HEK293 (cell line): Measurements from ENCODE around the gene SLF2.

Experiments used
- CTCF ChIA-PET: fragments of 350-600 bp; formaldehyde crosslinking; extraction: SDS; loops from one replicate; lab custom pipeline; 2021; ENCODE audit warnings: antibody characterized with exemption; lab: Yijun Ruan, JAX
- POLR2A ChIA-PET: fragments of 300-600 bp; formaldehyde crosslinking; extraction: SDS; loops from one replicate; lab custom pipeline; 2020; ENCODE audit warnings: antibody characterized with exemption, inconsistent platforms; lab: Yijun Ruan, JAX
- H3K27ac ChIP-seq: fragments of 200-500 bp; sonication (Bioruptor generic); 2 replicates; pipeline ENCODE4 v1.5.1; 2014; ENCODE audit warnings: low read depth, low read length, control low read depth, inconsistent platforms; ENCODE audit errors: extremely low read depth
- H3K36me3 ChIP-seq, 2 experiments: fragments of 200-500 bp in 1 of 2; sonication (Bioruptor generic) in 1 of 2; 1 replicate in 1 of 2; 2 replicates in 1 of 2; pipeline ENCODE4 v1.5.1; 2014 to 2017; ENCODE audit warnings: inconsistent platforms in 2 of 2, low read length in 2 of 2; ENCODE audit not compliant: control insufficient read depth in 2 of 2, insufficient read depth in 1 of 2
- H3K4me1 ChIP-seq: fragments of 200-500 bp; sonication (Bioruptor generic); 2 replicates; pipeline ENCODE4 v1.5.1; 2014; ENCODE audit warnings: mild to moderate bottlenecking, low read length, inconsistent platforms; ENCODE audit not compliant: control insufficient read depth, insufficient read depth
- H3K4me3 ChIP-seq: 2 replicates; pipeline ENCODE4 v1.5.1; 2011; ENCODE audit warnings: low read depth, mild to moderate bottlenecking, control low read depth, low read length, moderate library complexity
- H3K9me3 ChIP-seq: fragments of 200-500 bp; sonication (Bioruptor generic); 2 replicates; pipeline ENCODE4 v1.5.1; 2014; ENCODE audit warnings: low read depth, low read length, inconsistent platforms; ENCODE audit not compliant: control insufficient read depth, insufficient read depth
- EGR2 ChIP-seq: fragments of 450-650 bp; formaldehyde crosslinking; IDR thresholded peaks from 2 replicates; pipeline ENCODE4 v1.5.1; 2016; ENCODE audit warnings: low read depth, missing biosample characterization, missing genetic modification characterization
- GLI2 ChIP-seq: fragments of 450-650 bp; formaldehyde crosslinking; IDR thresholded peaks from 2 replicates; pipeline ENCODE4; 2017; ENCODE audit warnings: missing biosample characterization, missing genetic modification characterization, low read depth, borderline replicate concordance
- HOXA7 ChIP-seq: sonication (generic); formaldehyde crosslinking; IDR thresholded peaks from 2 replicates; pipeline ENCODE4 v1.8.1; 2022; ENCODE audit warnings: missing genetic modification reagents, borderline replicate concordance
- KLF1 ChIP-seq: fragments of 450-650 bp; formaldehyde crosslinking; IDR thresholded peaks from 2 replicates; pipeline ENCODE4 v1.5.1; 2016; ENCODE audit warnings: missing biosample characterization, missing genetic modification characterization
- KLF10 ChIP-seq: fragments of 450-650 bp; IDR thresholded peaks from 2 replicates; pipeline ENCODE4 v1.5.1; 2018; ENCODE audit warnings: missing biosample characterization, mild to moderate bottlenecking, missing genetic modification characterization
- MZF1 ChIP-seq: fragments of 450-650 bp; formaldehyde crosslinking; IDR thresholded peaks from 2 replicates; pipeline ENCODE4 v1.5.1; 2017; ENCODE audit warnings: missing biosample characterization, missing genetic modification characterization, borderline replicate concordance
- PRDM1 ChIP-seq: fragments of 450-650 bp; formaldehyde crosslinking; IDR thresholded peaks from 2 replicates; pipeline ENCODE4; 2016; ENCODE audit warnings: missing biosample characterization, missing genetic modification characterization
- SALL2 ChIP-seq: fragments of 450-650 bp; formaldehyde crosslinking; IDR thresholded peaks from 2 replicates; pipeline ENCODE4 v1.5.0; 2017; ENCODE audit warnings: missing biosample characterization, mild to moderate bottlenecking, missing genetic modification characterization, borderline replicate concordance
- SCRT2 ChIP-seq: fragments of 450-650 bp; formaldehyde crosslinking; IDR thresholded peaks from 2 replicates; pipeline ENCODE4 v1.5.1; 2016; ENCODE audit warnings: missing biosample characterization, missing genetic modification characterization
- SP2 ChIP-seq: fragments of 450-650 bp; formaldehyde crosslinking; IDR thresholded peaks from 2 replicates; pipeline ENCODE4 v1.5.1; 2016; ENCODE audit warnings: missing biosample characterization, missing genetic modification characterization
- WT1 ChIP-seq: fragments of 450-650 bp; formaldehyde crosslinking; IDR thresholded peaks from 2 replicates; pipeline ENCODE4 v1.5.1; 2016; ENCODE audit warnings: missing biosample characterization, missing genetic modification characterization
- ZFHX2 ChIP-seq: fragments of 450-650 bp; formaldehyde crosslinking; conservative IDR thresholded peaks from 2 replicates; pipeline ENCODE4 v1.5.1; 2016; ENCODE audit warnings: missing biosample characterization, missing genetic modification characterization
- ZNF423 ChIP-seq: fragments of 450-650 bp; formaldehyde crosslinking; IDR thresholded peaks from 2 replicates; pipeline ENCODE4 v1.5.1; 2016; ENCODE audit warnings: missing biosample characterization, missing genetic modification characterization
- ZNF514 ChIP-seq: fragments of 450-650 bp; formaldehyde crosslinking; IDR thresholded peaks from 2 replicates; pipeline ENCODE4 v1.5.1; 2016; ENCODE audit warnings: missing biosample characterization, missing genetic modification characterization
- ZNF600 ChIP-seq: fragments of 450-650 bp; formaldehyde crosslinking; IDR thresholded peaks from 2 replicates; pipeline ENCODE4 v1.5.1; 2016; ENCODE audit warnings: missing biosample characterization, missing genetic modification characterization
- ZNF664 ChIP-seq: fragments of 450-650 bp; formaldehyde crosslinking; IDR thresholded peaks from 2 replicates; pipeline ENCODE4 v1.5.1; 2016; ENCODE audit warnings: missing biosample characterization, missing genetic modification characterization
- ZNF830 ChIP-seq: fragments of 450-650 bp; IDR thresholded peaks from 2 replicates; pipeline ENCODE4 v1.5.0; 2018; ENCODE audit warnings: missing biosample characterization, missing genetic modification characterization, low read depth, mild to moderate bottlenecking, moderate library complexity
- ZSCAN23 ChIP-seq: fragments of 450-650 bp; formaldehyde crosslinking; IDR thresholded peaks from 2 replicates; pipeline ENCODE4 v1.5.1; 2016; ENCODE audit warnings: missing biosample characterization, missing genetic modification characterization
- ZSCAN30 ChIP-seq: fragments of 450-650 bp; IDR thresholded peaks from 2 replicates; pipeline ENCODE4 v1.5.1; 2018; ENCODE audit warnings: missing biosample characterization, mild to moderate bottlenecking, missing genetic modification characterization, moderate library complexity
- TF ChIP-seq, protein P1 (sequence below): fragments of 450-650 bp; formaldehyde crosslinking; IDR thresholded peaks from 2 replicates; pipeline ENCODE4 v1.5.1; 2017; ENCODE audit warnings: missing biosample characterization, mild to moderate bottlenecking, missing genetic modification characterization, moderate library complexity
- TF ChIP-seq, protein P2 (sequence below): fragments of 450-650 bp; formaldehyde crosslinking; IDR thresholded peaks from 2 replicates; pipeline ENCODE4 v1.5.1; 2017; ENCODE audit warnings: missing biosample characterization, missing genetic modification characterization
- TF ChIP-seq, protein P3 (sequence below): fragments of 450-650 bp; formaldehyde crosslinking; IDR thresholded peaks from 2 replicates; pipeline ENCODE4 v1.5.1; 2016; ENCODE audit warnings: missing biosample characterization, missing genetic modification characterization
- TF ChIP-seq, protein P4 (sequence below): IDR thresholded peaks from 2 replicates; pipeline ENCODE4 v1.6.1; 2011; ENCODE audit warnings: mild to moderate bottlenecking, low read depth, low read length, borderline replicate concordance

SLF2 gene

DNA sequence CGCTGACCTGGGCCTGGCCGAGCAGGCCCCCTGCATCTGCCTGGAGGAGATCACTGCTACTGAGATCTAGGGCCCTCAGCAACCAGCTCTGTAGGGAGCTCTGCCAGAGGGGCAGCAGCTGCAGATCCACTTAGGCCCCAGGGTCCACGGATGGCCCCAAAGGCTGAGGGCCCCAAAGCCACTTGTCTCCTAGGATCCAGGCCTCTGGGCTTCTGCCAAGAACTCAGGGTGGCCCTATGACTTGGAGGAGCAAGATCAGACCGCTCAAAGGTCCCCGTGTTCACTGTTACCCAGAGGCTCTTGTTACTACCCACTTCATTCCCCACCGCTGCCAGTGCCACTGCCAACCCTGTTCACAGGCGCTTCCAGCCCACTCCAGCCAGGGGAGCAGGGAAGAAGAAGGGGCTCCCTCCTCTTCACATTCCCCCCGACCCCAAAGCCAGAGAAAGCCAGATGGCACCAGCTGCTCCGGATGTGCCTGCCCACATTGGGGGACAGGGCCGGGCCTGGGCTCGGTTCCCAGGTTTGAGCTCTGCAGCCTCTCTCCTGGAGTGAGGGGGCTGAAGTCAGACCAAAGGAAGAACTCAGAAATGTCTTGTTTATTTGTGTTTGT is 94.4 kb downstream of the SLF2 start (continued):
- TF ChIP-seq, protein P1, sequence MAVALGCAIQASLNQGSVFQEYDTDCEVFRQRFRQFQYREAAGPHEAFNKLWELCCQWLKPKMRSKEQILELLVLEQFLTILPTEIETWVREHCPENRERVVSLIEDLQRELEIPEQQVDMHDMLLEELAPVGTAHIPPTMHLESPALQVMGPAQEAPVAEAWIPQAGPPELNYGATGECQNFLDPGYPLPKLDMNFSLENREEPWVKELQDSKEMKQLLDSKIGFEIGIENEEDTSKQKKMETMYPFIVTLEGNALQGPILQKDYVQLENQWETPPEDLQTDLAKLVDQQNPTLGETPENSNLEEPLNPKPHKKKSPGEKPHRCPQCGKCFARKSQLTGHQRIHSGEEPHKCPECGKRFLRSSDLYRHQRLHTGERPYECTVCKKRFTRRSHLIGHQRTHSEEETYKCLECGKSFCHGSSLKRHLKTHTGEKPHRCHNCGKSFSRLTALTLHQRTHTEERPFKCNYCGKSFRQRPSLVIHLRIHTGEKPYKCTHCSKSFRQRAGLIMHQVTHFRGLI, result no peak
- TF ChIP-seq, protein P2, sequence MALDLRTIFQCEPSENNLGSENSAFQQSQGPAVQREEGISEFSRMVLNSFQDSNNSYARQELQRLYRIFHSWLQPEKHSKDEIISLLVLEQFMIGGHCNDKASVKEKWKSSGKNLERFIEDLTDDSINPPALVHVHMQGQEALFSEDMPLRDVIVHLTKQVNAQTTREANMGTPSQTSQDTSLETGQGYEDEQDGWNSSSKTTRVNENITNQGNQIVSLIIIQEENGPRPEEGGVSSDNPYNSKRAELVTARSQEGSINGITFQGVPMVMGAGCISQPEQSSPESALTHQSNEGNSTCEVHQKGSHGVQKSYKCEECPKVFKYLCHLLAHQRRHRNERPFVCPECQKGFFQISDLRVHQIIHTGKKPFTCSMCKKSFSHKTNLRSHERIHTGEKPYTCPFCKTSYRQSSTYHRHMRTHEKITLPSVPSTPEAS (tag by site-specific recombination), result no peak

DNA sequence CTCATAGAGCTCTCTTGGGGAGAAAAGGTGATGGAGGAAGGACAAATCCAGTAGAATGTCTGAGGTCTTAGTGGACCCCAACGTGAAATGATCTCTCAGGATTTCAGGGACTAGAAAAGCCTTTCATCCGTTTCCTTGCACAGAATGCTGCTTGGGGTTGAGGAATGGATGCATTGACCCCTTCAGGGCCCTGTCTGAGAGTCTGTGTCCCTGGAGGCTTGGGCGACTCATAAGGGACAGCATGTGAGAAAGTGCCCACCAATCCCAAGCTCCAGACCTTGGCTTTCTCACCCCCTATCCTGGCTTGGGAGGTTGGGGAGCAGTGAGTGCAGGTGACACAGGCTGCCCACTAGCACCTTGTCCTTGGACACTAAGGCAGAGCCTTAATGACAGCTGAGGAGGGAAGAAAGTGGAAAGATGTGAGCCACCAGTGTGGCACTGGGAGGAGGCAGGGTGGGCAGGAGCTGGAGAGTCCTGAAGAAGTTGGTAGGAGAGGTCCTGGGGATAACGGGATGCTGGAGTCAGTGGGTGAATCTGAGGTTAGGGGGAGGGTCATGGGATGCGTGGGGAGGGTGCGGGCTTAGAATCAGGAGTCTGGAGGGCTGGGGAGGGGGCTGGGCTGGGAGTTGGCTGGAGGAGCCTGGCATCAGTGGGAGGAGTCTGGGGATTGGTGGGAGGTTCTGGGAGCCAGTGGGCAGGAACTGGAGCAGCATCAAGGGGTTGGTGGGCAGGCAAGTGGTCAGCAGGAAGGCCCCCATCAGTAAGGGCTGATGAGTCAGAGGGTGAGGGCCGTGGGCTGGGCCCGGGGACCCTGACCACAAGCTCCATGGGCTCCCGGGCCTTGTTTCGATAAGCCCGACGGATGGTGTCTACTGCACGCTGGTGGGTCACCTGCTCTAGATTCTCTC is 95.4 kb downstream of the SLF2 start:
- peaks cover 8 to 45% of the 10 kb centered on the region in 2 experiments; a peak in 2 of 3 replicates for H3K36me3 ChIP-seq
- CTCF ChIA-PET, result interaction anchor here (0.7 to 4.8 kb wide), 7 partner anchors 10 to 88 kb away, joined by 3 to 64 read pairs (median 5); partner anchors contain the start of gene LZTS2
- TF ChIP-seq EGR2 (tag by site-specific recombination) (peak; percentile 93), ZFHX2 (tag by site-specific recombination) (peak; percentile 88), KLF1 (tag by site-specific recombination) (no peak), ZNF600 (tag by site-specific recombination) (0 out of 2 replicates have a peak, but pooled peaks have one; percentile 34), ZNF664 (tag by site-specific recombination) (no peak), SALL2 (tag by site-specific recombination) (no peak), SP2 (peak; percentile 6; the same call in 1 of the 2 replicates), PRDM1 (tag by site-specific recombination) (peak; percentile 72), ZSCAN23 (tag by site-specific recombination) (no peak)
- TF ChIP-seq, protein P1, result peak; percentile 83
- TF ChIP-seq, protein P3, sequence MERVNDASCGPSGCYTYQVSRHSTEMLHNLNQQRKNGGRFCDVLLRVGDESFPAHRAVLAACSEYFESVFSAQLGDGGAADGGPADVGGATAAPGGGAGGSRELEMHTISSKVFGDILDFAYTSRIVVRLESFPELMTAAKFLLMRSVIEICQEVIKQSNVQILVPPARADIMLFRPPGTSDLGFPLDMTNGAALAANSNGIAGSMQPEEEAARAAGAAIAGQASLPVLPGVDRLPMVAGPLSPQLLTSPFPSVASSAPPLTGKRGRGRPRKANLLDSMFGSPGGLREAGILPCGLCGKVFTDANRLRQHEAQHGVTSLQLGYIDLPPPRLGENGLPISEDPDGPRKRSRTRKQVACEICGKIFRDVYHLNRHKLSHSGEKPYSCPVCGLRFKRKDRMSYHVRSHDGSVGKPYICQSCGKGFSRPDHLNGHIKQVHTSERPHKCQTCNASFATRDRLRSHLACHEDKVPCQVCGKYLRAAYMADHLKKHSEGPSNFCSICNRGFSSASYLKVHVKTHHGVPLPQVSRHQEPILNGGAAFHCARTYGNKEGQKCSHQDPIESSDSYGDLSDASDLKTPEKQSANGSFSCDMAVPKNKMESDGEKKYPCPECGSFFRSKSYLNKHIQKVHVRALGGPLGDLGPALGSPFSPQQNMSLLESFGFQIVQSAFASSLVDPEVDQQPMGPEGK (tag by site-specific recombination), result peak; percentile 53
- TF ChIP-seq, all 188 proteins: peak for 7
- Histone ChIP-seq H3K4me1 (0 out of 2 replicates have a peak, but pooled peaks cover 3% of the 10 kb centered on the region), H3K4me3 (no peak overlapping the region), H3K27ac (no peak overlapping the region), H3K9me3 (no peaks in the 10 kb centered on the region)
- POLR2A ChIA-PET, result interaction anchor here (1.0 to 3.0 kb wide), 2 partner anchors 10 to 11 kb away, joined by 3 to 9 read pairs; no protein-coding TSS in a partner anchor

DNA sequence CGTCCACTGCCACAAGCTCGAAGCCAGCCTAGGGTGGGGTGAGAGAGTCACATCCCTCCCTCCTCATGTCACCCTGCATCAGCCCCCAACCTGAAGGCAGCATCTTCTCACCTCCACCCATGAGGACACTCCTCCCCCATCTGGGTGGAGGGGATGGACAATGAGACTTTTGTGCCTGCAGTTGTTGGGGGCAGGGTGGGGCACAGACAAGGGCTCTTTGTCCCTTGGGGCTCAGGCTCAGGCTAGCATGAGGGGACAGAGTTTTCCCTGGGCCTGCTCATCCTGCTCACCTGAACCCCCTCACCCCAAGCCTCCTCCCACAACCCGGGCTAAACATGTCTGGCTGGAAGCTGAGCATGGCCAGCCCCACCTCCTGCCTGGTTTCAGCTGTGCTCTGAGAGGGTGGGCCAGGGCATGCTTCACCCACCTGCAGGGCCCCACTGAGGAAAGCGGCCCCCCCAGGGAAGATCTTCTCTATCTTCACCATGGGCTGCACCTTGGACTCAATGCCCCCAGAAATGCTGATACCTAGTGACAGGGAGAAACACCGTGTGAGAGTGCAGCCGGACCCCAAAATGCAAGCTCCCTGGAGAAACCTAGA is 96.2 kb downstream of the SLF2 start:
- H3K4me1 ChIP-seq, result peaks cover 4% of the 10 kb centered on the region; the same call in 1 of the 2 replicates
- H3K27ac ChIP-seq, result no peak overlapping the region
- peaks cover 5 to 38% of the 10 kb centered on the region in 2 experiments; a peak in 2 of 3 replicates for H3K36me3 ChIP-seq
- CTCF ChIA-PET, result interaction anchor here (2.0 to 4.8 kb wide), 2 partner anchors 11 to 14 kb away, joined by 5 to 64 read pairs; partner anchors contain the start of gene LZTS2
- H3K4me3 ChIP-seq, result no peak overlapping the region
- POLR2A ChIA-PET, result interaction anchor here (1.0 kb wide), 1 partner anchor 11 kb away, joined by 3 read pairs; no protein-coding TSS in a partner anchor
- no peaks in the 10 kb centered on the region for H3K9me3 ChIP-seq
- TF ChIP-seq HOXA7 (CRISPR knock-in tag) (no peak), ZNF423 (tag by site-specific recombination) (no peak), MZF1 (tag by site-specific recombination) (no peak), ZNF830 (no peak), GLI2 (tag by site-specific recombination) (no peak), KLF10 (tag by site-specific recombination) (no peak), ZSCAN30 (tag by site-specific recombination) (no peak), ZNF514 (tag by site-specific recombination) (no peak), SCRT2 (tag by site-specific recombination) (no peak), WT1 (tag by site-specific recombination) (no peak)
- TF ChIP-seq, protein P4, sequence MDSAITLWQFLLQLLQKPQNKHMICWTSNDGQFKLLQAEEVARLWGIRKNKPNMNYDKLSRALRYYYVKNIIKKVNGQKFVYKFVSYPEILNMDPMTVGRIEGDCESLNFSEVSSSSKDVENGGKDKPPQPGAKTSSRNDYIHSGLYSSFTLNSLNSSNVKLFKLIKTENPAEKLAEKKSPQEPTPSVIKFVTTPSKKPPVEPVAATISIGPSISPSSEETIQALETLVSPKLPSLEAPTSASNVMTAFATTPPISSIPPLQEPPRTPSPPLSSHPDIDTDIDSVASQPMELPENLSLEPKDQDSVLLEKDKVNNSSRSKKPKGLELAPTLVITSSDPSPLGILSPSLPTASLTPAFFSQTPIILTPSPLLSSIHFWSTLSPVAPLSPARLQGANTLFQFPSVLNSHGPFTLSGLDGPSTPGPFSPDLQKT, result no peak
